Gastrocnemius medialis (tissue), 4 donors: ENCODE measurements around the gene OVAAL.

Experiments
- CTCF ChIP-seq, 5 experiments: fragments of 450-650 bp in 3 of 5; fragments of 200-600 bp in 2 of 5; sonication (generic) in 2 of 5; IDR thresholded peaks in 4 of 5; conservative IDR thresholded peaks in 1 of 5; 1 replicate in 4 of 5; 2 replicates in 1 of 5; pipeline ENCODE4 v1.5.1; 2016 to 2019; ENCODE audit warnings: antibody characterized with exemption in 5 of 5, mild to moderate bottlenecking in 3 of 5, moderate library complexity in 3 of 5
- POLR2A ChIP-seq, 2 donors: fragments of 450-650 bp; IDR thresholded peaks; one replicate each; pipeline ENCODE4 v1.6.1; 2017; ENCODE audit warnings: antibody characterized with exemption in 2 of 2, mild to moderate bottlenecking in 2 of 2, moderate library complexity in 2 of 2

- TF ChIP-seq CTCF (IDR thresholded peaks at IDR 0.05 in 4 of 5, conservative IDR thresholded peaks at IDR 0.05 in 1 of 5) (no peak), POLR2A (IDR thresholded peaks at IDR 0.05) (no peak)
Measured at GRCh38 chr1:180601512-180601911, 42.7 kb downstream of the OVAAL start.
